OCI-LY1 (cell line): ENCODE measurements around the gene KLHL5.

Experiments
- CTCF ChIP-seq: fragments of 200-600 bp; sonication (generic), shearing (Covaris generic); IDR thresholded peaks from 2 replicates; pipeline ENCODE4 v1.5.1; 2017; ENCODE audit warnings: mild to moderate bottlenecking, antibody characterized with exemption, low read length, moderate library complexity, mixed read lengths
- EZH2 ChIP-seq: fragments of 200-600 bp; sonication (generic), shearing (Covaris generic); IDR thresholded peaks from 2 replicates; pipeline ENCODE4 v1.8.0; 2017; ENCODE audit warnings: borderline replicate concordance, mixed run types, mild to moderate bottlenecking, antibody characterized with exemption, low read length, moderate library complexity, mixed read lengths

DNA sequence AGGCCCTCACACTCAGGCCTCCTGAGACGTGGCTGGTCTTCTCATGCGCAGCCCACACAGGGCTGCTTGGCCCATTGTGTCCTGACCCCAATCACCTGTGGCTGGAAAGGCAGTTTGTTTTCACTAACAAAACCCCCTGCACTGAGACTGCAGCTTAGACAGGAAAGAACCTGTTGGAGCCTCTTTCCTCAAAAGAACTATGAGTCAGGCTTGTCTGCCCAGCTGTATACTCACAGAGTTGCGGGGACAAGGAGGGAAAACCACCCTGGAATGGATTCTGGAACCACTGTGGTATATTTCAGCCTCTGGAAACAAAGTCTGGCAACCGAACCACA lies 24.6 kb upstream of the KLHL5 start:
- TF ChIP-seq EZH2 (no peak), CTCF (no peak)
